HCT116 (cell line): ENCODE measurements around the gene SERF2. TPM values are rescaled to one million over a fixed set of nuclear protein-coding genes. Genes with fewer than 3 reads are reported as not detected.

Experiments
- ATAC-seq: fragments of 200-7000 bp; cut with Tn5 transposase; 2 replicates; pipeline ENCODE4 v1.9.1; 2020; ENCODE audit warnings: mild to moderate bottlenecking, moderate library complexity
- BruUV-seq: library from RNA; stranded (reverse); fragments of 400-500 nt; replicated peaks from 2 replicates; lab custom pipeline; 2021; lab: Mats Ljungman, UMichigan
- CTCF ChIA-PET: fragments of 300-600 bp; sonication (Branson Sonifier 250); formaldehyde crosslinking; loops from one replicate; lab custom pipeline; 2021; ENCODE audit warnings: antibody characterized with exemption; lab: Charles Lee
- POLR2A ChIA-PET: fragments of 300-600, 350-600 bp; sonication (Branson Sonifier 250); formaldehyde crosslinking; loops from one replicate; lab custom pipeline; 2021; ENCODE audit warnings: antibody characterized with exemption; lab: Charles Lee
- RAD21 ChIA-PET, 2 experiments: fragments of 300-600 bp; sonication (Branson Sonifier 250); formaldehyde crosslinking; loops; one replicate each; lab custom pipeline; 2023; ENCODE audit warnings: low total read pairs in 2 of 2; ENCODE audit not compliant: uncharacterized antibody in 2 of 2, unreplicated experiment in 2 of 2, low non-redundant PET in 1 of 2; lab: Charles Lee
- DNase-seq: peaks from one replicate; pipeline ENCODE4 v3.0.0-alpha.2; 2010; ENCODE audit warnings: low read depth, low spot score
- H2AFZ ChIP-seq: fragments of 200-600 bp; shearing (Covaris generic), sonication (generic); 2 replicates; pipeline ENCODE4 v1.6.1; 2017; ENCODE audit warnings: low read depth, mixed run types, mixed read lengths, antibody characterized with exemption, low read length; ENCODE audit not compliant: poor library complexity, severe bottlenecking
- H3K27ac ChIP-seq: 2 replicates; pipeline ENCODE4 v1.5.1; 2012; ENCODE audit warnings: low read depth, low read length
- H3K27me3 ChIP-seq: fragments of 200-600 bp; sonication (generic); 2 replicates; pipeline ENCODE4 v1.6.1; 2016; ENCODE audit warnings: mixed run types, low read length, mixed read lengths; ENCODE audit not compliant: insufficient read depth
- H3K36me3 ChIP-seq, 2 experiments: fragments of 200-500 bp in 1 of 2; fragments of 200-600 bp in 1 of 2; sonication (Bioruptor generic) in 1 of 2; sonication (generic) in 1 of 2; 2 replicates each; pipeline versions ENCODE4 v1.5.1 to v1.6.1; 2014 to 2016; ENCODE audit warnings: low read length in 2 of 2, inconsistent platforms in 1 of 2, mixed read lengths in 1 of 2, mixed run types in 1 of 2; ENCODE audit not compliant: insufficient read depth in 2 of 2, control insufficient read depth in 1 of 2
- H3K4me1 ChIP-seq, 2 experiments: fragments of 200-600 bp in 1 of 2; sonication (generic) in 1 of 2; 2 replicates each; pipeline versions ENCODE4 v1.5.1 to v1.6.1; 2012 to 2017; ENCODE audit warnings: low read length in 2 of 2, inconsistent platforms in 1 of 2, mild to moderate bottlenecking in 1 of 2, mixed read lengths in 1 of 2, mixed run types in 1 of 2, moderate library complexity in 1 of 2; ENCODE audit not compliant: insufficient read depth in 2 of 2, control insufficient read depth in 1 of 2
- H3K4me2 ChIP-seq: fragments of 200-600 bp; sonication (generic); 2 replicates; pipeline ENCODE4 v1.6.1; 2017; ENCODE audit warnings: mixed run types, low read length, mixed read lengths
- H3K4me3 ChIP-seq, 2 experiments: fragments of 200-600 bp in 1 of 2; sonication (generic) in 1 of 2; replicated peaks in 1 of 2; 2 replicates each; pipeline ENCODE4 v1.5.1; 2011 to 2016; ENCODE audit warnings: low read length in 2 of 2, control low read depth in 1 of 2, low read depth in 1 of 2, mild to moderate bottlenecking in 1 of 2, mixed read lengths in 1 of 2, mixed run types in 1 of 2
- H3K79me2 ChIP-seq: fragments of 200-600 bp; sonication (generic); 2 replicates; pipeline ENCODE4 v1.6.1; 2017; ENCODE audit warnings: mild to moderate bottlenecking, mixed run types, low read length, moderate library complexity, mixed read lengths; ENCODE audit not compliant: insufficient read depth
- H3K9ac ChIP-seq: fragments of 200-600 bp; sonication (generic); 2 replicates; pipeline ENCODE4 v1.6.1; 2016; ENCODE audit warnings: low read length, mixed read lengths
- H3K9me2 ChIP-seq: fragments of 200-600 bp; sonication (generic), shearing (Covaris generic); 2 replicates; pipeline ENCODE4 v1.6.1; 2017; ENCODE audit warnings: mixed run types, mild to moderate bottlenecking, moderate library complexity; ENCODE audit not compliant: insufficient read depth
- H3K9me3 ChIP-seq, 2 experiments: fragments of 200-500 bp in 1 of 2; fragments of 200-600 bp in 1 of 2; sonication (Bioruptor generic) in 1 of 2; sonication (generic) in 1 of 2; 2 replicates each; pipeline ENCODE4 v1.6.1; 2014 to 2017; ENCODE audit warnings: low read length in 2 of 2, mixed read lengths in 2 of 2, inconsistent platforms in 1 of 2, low read depth in 1 of 2, mild to moderate bottlenecking in 1 of 2, mixed run types in 1 of 2, moderate library complexity in 1 of 2; ENCODE audit not compliant: control insufficient read depth in 1 of 2, insufficient read depth in 1 of 2
- H4K20me1 ChIP-seq: fragments of 200-600 bp; sonication (generic), shearing (Covaris generic); 2 replicates; pipeline ENCODE4 v1.6.1; 2017; ENCODE audit warnings: mixed run types, mild to moderate bottlenecking, moderate library complexity; ENCODE audit not compliant: insufficient read depth
- ATF3 ChIP-seq: IDR thresholded peaks from 2 replicates; pipeline ENCODE4 v1.6.1; 2012
- CEBPB ChIP-seq: IDR thresholded peaks from 2 replicates; pipeline ENCODE4 v1.6.1; 2012; ENCODE audit warnings: low read depth
- CTCF ChIP-seq, 3 experiments: fragments of 200-600 bp in 1 of 3; sonication (generic) in 1 of 3; IDR thresholded peaks in 2 of 3; conservative IDR thresholded peaks in 1 of 3; 2 replicates each; pipeline ENCODE4 v1.5.1; 2012 to 2017; ENCODE audit warnings: low read depth in 2 of 3, low read length in 2 of 3, antibody characterized with exemption in 1 of 3, borderline replicate concordance in 1 of 3, control low read depth in 1 of 3, mild to moderate bottlenecking in 1 of 3, mixed read lengths in 1 of 3, mixed run types in 1 of 3, moderate library complexity in 1 of 3; ENCODE audit not compliant: insufficient read depth in 1 of 3
- EGR1 ChIP-seq: IDR thresholded peaks from 2 replicates; pipeline ENCODE4 v1.6.1; 2012; ENCODE audit warnings: low read depth
- ELF1 ChIP-seq: IDR thresholded peaks from 2 replicates; pipeline ENCODE4 v1.6.1; 2012; ENCODE audit warnings: low read depth, borderline replicate concordance
- JUND ChIP-seq: IDR thresholded peaks from 2 replicates; pipeline ENCODE4 v1.6.1; 2012
- MAX ChIP-seq: IDR thresholded peaks from 2 replicates; pipeline ENCODE4 v1.6.1; 2012
- POLR2AphosphoS5 ChIP-seq: IDR thresholded peaks from 2 replicates; pipeline ENCODE4 v1.6.1; 2011; ENCODE audit warnings: mild to moderate bottlenecking, low read depth, low read length, moderate library complexity
- RAD21 ChIP-seq: IDR thresholded peaks from 2 replicates; pipeline ENCODE4 v1.6.1; 2012; ENCODE audit warnings: low read depth, mild to moderate bottlenecking
- SIN3A ChIP-seq: IDR thresholded peaks from 2 replicates; pipeline ENCODE4 v1.6.1; 2012; ENCODE audit warnings: low read depth
- YY1 ChIP-seq: IDR thresholded peaks from 2 replicates; pipeline ENCODE4 v1.6.1; 2011; ENCODE audit warnings: low read length, low read depth, moderate library complexity, mild to moderate bottlenecking; ENCODE audit not compliant: insufficient replicate concordance; ENCODE audit errors: extremely low read depth
- ZBTB33 ChIP-seq: IDR thresholded peaks from 2 replicates; pipeline ENCODE4 v1.6.1; 2011; ENCODE audit warnings: mild to moderate bottlenecking, low read length, moderate library complexity; ENCODE audit not compliant: insufficient replicate concordance; ENCODE audit errors: extremely low read depth
- ZFX ChIP-seq: fragments of 450-650 bp; IDR thresholded peaks from 2 replicates; pipeline ENCODE4 v1.6.1; 2017
- ZNF274 ChIP-seq: fragments of 200-500 bp; sonication (Bioruptor generic); IDR thresholded peaks from 2 replicates; pipeline ENCODE4 v1.6.1; 2014; ENCODE audit warnings: mild to moderate bottlenecking, low read depth, low read length, inconsistent platforms
- intact Hi-C: fragments of 100-400 bp; cut with micrococcal nuclease; formaldehyde crosslinking; loops from 2 replicates; pipeline ENCODE4 v1.10.0; 2022
- total RNA-seq: library from RNA; stranded (reverse); gene quantifications from one replicate; pipeline ENCODE4 v1.2.1, GENCODE V29; 2021; ENCODE audit not compliant: unreplicated experiment

SERF2 gene
- total RNA-seq, 1 experiment from 2014 or later: 656 TPM

GRCh38 chr15:43795197-43795596 is 3.1 kb downstream of the SERF2 start:
- ATAC-seq: no peak
- Histone ChIP-seq H3K9me2 (no peaks in the 10 kb centered on the region), H3K9me3 (no peaks in the 10 kb centered on the region), H3K36me3 (peaks cover 31 to 40% of the 10 kb centered on the region in 2 experiments), H3K9ac (no peak overlapping the region), H4K20me1 (no peaks in the 10 kb centered on the region), H3K4me1 (peaks cover 15 to 30% of the 10 kb centered on the region in 2 experiments), H3K27me3 (no peaks in the 10 kb centered on the region), H3K27ac (no peak overlapping the region), H2AFZ (no peak overlapping the region), H3K4me3 (no peak overlapping the region), H3K79me2 (peaks cover 37% of the 10 kb centered on the region), H3K4me2 (no peak overlapping the region)
- ChIA-PET POLR2A (interaction anchor here (1.3 kb wide), 1 partner anchor 19 kb away, joined by 3 read pairs; the partner anchor contains the start of gene ELL3), RAD21 (no interaction called here), CTCF (interaction anchor here (0.6 to 1.7 kb wide), 2 partner anchors 18 kb away, joined by 3 to 12 read pairs; partner anchors contain the start of gene ELL3)
- intact Hi-C loops: no loop called here
- no peak for DNase-seq
- no TSS peak for BruUV-seq
- TF ChIP-seq CEBPB (no peak), ZBTB33 (no peak), ZFX (no peak), YY1 (no peak)

- no peaks in the 10 kb centered on the region for H4K20me1 ChIP-seq
- no peak for TF ChIP-seq ELF1
- no peak for TF ChIP-seq EGR1
- no peak for TF ChIP-seq JUND
- TF ChIP-seq ZNF274: no peak
- TF ChIP-seq CTCF (IDR thresholded peaks at IDR 0.05 in 2 of 3, conservative IDR thresholded peaks at IDR 0.05 in 1 of 3; ENCODE audit: borderline replicate concordance in 1 of 3, insufficient read depth in 1 of 3, low read depth in 2 of 3, low read length in 2 of 3): no peak
- no peak for TF ChIP-seq MAX
- no peak for TF ChIP-seq RAD21
- TF ChIP-seq CEBPB: no peak
- no peak for TF ChIP-seq ATF3
- no peak for TF ChIP-seq SIN3A
- no peak for TF ChIP-seq YY1
- TF ChIP-seq POLR2AphosphoS5: no peak
Observed at GRCh38 chr15:43795997-43796396, 3.9 kb downstream of the SERF2 start.

More at GRCh38 chr15:43795997-43796396, 3.9 kb downstream of the SERF2 start:
- ATAC-seq: no peak
- H3K9ac ChIP-seq: no peak overlapping the region
- no TSS peak for BruUV-seq
- no peaks in the 10 kb centered on the region for H3K27me3 ChIP-seq
- intact Hi-C loops: no loop called here
- CTCF ChIA-PET: interaction anchor here (1.7 kb wide), 1 partner anchor 19 kb away, joined by 12 read pairs; the partner anchor contains the start of gene ELL3
- H3K4me2 ChIP-seq: no peak overlapping the region
- no peak overlapping the region for H2AFZ ChIP-seq
- RAD21 ChIA-PET: no interaction called here
- H3K4me1 ChIP-seq: peaks cover 16 to 32% of the 10 kb centered on the region in 2 experiments
- H3K36me3 ChIP-seq: peaks cover 31 to 40% of the 10 kb centered on the region in 2 experiments
- no peak overlapping the region for H3K4me3 ChIP-seq
- no peaks in the 10 kb centered on the region for H3K9me3 ChIP-seq
- H3K9me2 ChIP-seq: no peaks in the 10 kb centered on the region
- no peak for DNase-seq
- POLR2A ChIA-PET: interaction anchor here (1.3 kb wide), 1 partner anchor 20 kb away, joined by 3 read pairs; the partner anchor contains the start of gene ELL3
- H3K79me2 ChIP-seq: peaks cover 43% of the 10 kb centered on the region
- no peak overlapping the region for H3K27ac ChIP-seq
